Measurements from ENCODE around the gene TMEM114.

The TMEM114 gene

GRCh38 chr16:8548166-8548565 lies 42.1 kb downstream of the TMEM114 start:
- H2AK5ac ChIP-seq (ENCODE audit: low read length): no peak overlapping the region
- no peak overlapping the region for H3K9ac ChIP-seq (ENCODE audit: low read length)
- no CpG with 5 or more reads among the region's 3 CpGs for WGBS (ENCODE audit: extremely low coverage, insufficient coverage, low lambda C conversion rate)
- no peak overlapping the region for H4K8ac ChIP-seq (ENCODE audit: low read depth, low read length)
- no peak overlapping the region for H3K27ac ChIP-seq (ENCODE audit: low read depth, low read length)
- no peaks in the 10 kb centered on the region for H3K27me3 ChIP-seq (ENCODE audit: insufficient read depth, low read length, poor library complexity)
- no peak overlapping the region for H2BK120ac ChIP-seq (ENCODE audit: low read depth, low read length)
- no peaks in the 10 kb centered on the region for H3K4me1 ChIP-seq (ENCODE audit: control insufficient read depth, low read depth, low read length)
- H3K4ac ChIP-seq (ENCODE audit: low read depth, low read length): no peak overlapping the region
- H3K23ac ChIP-seq (ENCODE audit: low read length): no peak overlapping the region
- no peaks in the 10 kb centered on the region for H3K79me1 ChIP-seq (ENCODE audit: low read length)
- H3K4me2 ChIP-seq (ENCODE audit: low read length): no peak overlapping the region
- H4K5ac ChIP-seq (ENCODE audit: low read length): no peak overlapping the region
- no peak overlapping the region for H3K4me3 ChIP-seq (ENCODE audit: low read length)
- H2BK5ac ChIP-seq (ENCODE audit: low read length): no peak overlapping the region
- no peak overlapping the region for H3K18ac ChIP-seq (ENCODE audit: low read length)
- H2BK15ac ChIP-seq (replicated peaks; ENCODE audit: low read depth): no peak overlapping the region
- H3K56ac ChIP-seq (ENCODE audit: low read length): no peak overlapping the region
- H3K36me3 ChIP-seq (ENCODE audit: control insufficient read depth, insufficient read depth, low read length): no peaks in the 10 kb centered on the region
- DNase-seq: no peak
- H3K79me2 ChIP-seq (ENCODE audit: control insufficient read depth, insufficient read depth, low read length): no peaks in the 10 kb centered on the region

- H2BK15ac ChIP-seq (replicated peaks; ENCODE audit: low read depth): no peak overlapping the region
- H3K79me1 ChIP-seq (ENCODE audit: low read length): no peaks in the 10 kb centered on the region
- H2BK5ac ChIP-seq (ENCODE audit: low read length): no peak overlapping the region
- no peak overlapping the region for H2AK5ac ChIP-seq (ENCODE audit: low read length)
- no peak overlapping the region for H3K4me2 ChIP-seq (ENCODE audit: low read length)
- DNase-seq: no peak
- no peaks in the 10 kb centered on the region for H3K27me3 ChIP-seq (ENCODE audit: insufficient read depth, low read length, poor library complexity)
- H4K8ac ChIP-seq (ENCODE audit: low read depth, low read length): no peak overlapping the region
- H3K27ac ChIP-seq (ENCODE audit: low read depth, low read length): no peak overlapping the region
- H3K18ac ChIP-seq (ENCODE audit: low read length): no peak overlapping the region
- no peak overlapping the region for H2BK120ac ChIP-seq (ENCODE audit: low read depth, low read length)
- no peak overlapping the region for H3K4me3 ChIP-seq (ENCODE audit: low read length)
- no peak overlapping the region for H3K23ac ChIP-seq (ENCODE audit: low read length)
- H3K79me2 ChIP-seq (ENCODE audit: control insufficient read depth, insufficient read depth, low read length): no peaks in the 10 kb centered on the region
- H3K4me1 ChIP-seq (ENCODE audit: control insufficient read depth, low read depth, low read length): no peaks in the 10 kb centered on the region
- no peak overlapping the region for H3K9ac ChIP-seq (ENCODE audit: low read length)
- H3K4ac ChIP-seq (ENCODE audit: low read depth, low read length): no peak overlapping the region
- WGBS (ENCODE audit: extremely low coverage, insufficient coverage, low lambda C conversion rate): no CpG with 5 or more reads among the region's 8 CpGs
- no peak overlapping the region for H4K5ac ChIP-seq (ENCODE audit: low read length)
- no peak overlapping the region for H3K56ac ChIP-seq (ENCODE audit: low read length)
- H3K36me3 ChIP-seq (ENCODE audit: control insufficient read depth, insufficient read depth, low read length): no peaks in the 10 kb centered on the region
Measured at GRCh38 chr16:8547762-8548161, 42.5 kb downstream of the TMEM114 start.

GRCh38 chr16:8544406-8544805 lies 45.9 kb downstream of the TMEM114 start:
- H3K56ac ChIP-seq (ENCODE audit: low read length): no peak overlapping the region
- no peak overlapping the region for H3K27ac ChIP-seq (ENCODE audit: low read depth, low read length)
- no peak overlapping the region for H3K18ac ChIP-seq (ENCODE audit: low read length)
- H2BK120ac ChIP-seq (ENCODE audit: low read depth, low read length): no peak overlapping the region
- H3K23ac ChIP-seq (ENCODE audit: low read length): no peak overlapping the region
- no peaks in the 10 kb centered on the region for H3K4me1 ChIP-seq (ENCODE audit: control insufficient read depth, low read depth, low read length)
- DNase-seq: no peak
- no peak overlapping the region for H4K5ac ChIP-seq (ENCODE audit: low read length)
- no peaks in the 10 kb centered on the region for H3K79me2 ChIP-seq (ENCODE audit: control insufficient read depth, insufficient read depth, low read length)
- no peaks in the 10 kb centered on the region for H3K36me3 ChIP-seq (ENCODE audit: control insufficient read depth, insufficient read depth, low read length)
- H2BK15ac ChIP-seq (replicated peaks; ENCODE audit: low read depth): no peak overlapping the region
- no peaks in the 10 kb centered on the region for H3K27me3 ChIP-seq (ENCODE audit: insufficient read depth, low read length, poor library complexity)
- no peak overlapping the region for H2AK5ac ChIP-seq (ENCODE audit: low read length)
- no peak overlapping the region for H3K4ac ChIP-seq (ENCODE audit: low read depth, low read length)
- H3K9ac ChIP-seq (ENCODE audit: low read length): no peak overlapping the region
- no CpG with 5 or more reads among the region's 5 CpGs for WGBS (ENCODE audit: extremely low coverage, insufficient coverage, low lambda C conversion rate)
- no peak overlapping the region for H2BK5ac ChIP-seq (ENCODE audit: low read length)
- H4K8ac ChIP-seq (ENCODE audit: low read depth, low read length): no peak overlapping the region
- no peaks in the 10 kb centered on the region for H3K79me1 ChIP-seq (ENCODE audit: low read length)
- no peak overlapping the region for H3K4me2 ChIP-seq (ENCODE audit: low read length)
- no peak overlapping the region for H3K4me3 ChIP-seq (ENCODE audit: low read length)

DNA sequence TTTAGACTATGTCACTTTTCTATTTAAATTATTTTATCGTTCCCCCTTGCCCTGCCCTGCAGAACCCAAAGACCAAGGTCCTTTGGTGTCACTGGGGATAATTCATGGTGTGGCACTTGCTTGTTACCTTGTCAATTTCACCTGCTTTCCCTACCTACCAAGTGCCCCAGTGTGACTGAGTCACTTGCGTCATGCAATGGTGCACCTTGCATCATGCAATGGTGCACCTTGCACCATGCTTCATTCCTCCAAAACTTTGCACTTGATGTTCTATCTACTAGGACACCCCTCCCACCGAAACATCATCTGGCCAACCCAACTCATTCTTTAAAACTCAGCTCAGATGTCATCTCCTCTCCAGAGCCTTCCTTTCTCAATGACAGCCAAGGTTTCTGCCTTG lies 47.1 kb downstream of the TMEM114 start:
- no peak overlapping the region for H3K9ac ChIP-seq (ENCODE audit: low read length)
- H3K4me1 ChIP-seq (ENCODE audit: control insufficient read depth, low read depth, low read length): no peaks in the 10 kb centered on the region
- H3K23ac ChIP-seq (ENCODE audit: low read length): no peak overlapping the region
- H4K8ac ChIP-seq (ENCODE audit: low read depth, low read length): no peak overlapping the region
- DNase-seq: no peak
- no peak overlapping the region for H3K56ac ChIP-seq (ENCODE audit: low read length)
- H3K27ac ChIP-seq (ENCODE audit: low read depth, low read length): no peak overlapping the region
- H3K4me2 ChIP-seq (ENCODE audit: low read length): no peak overlapping the region
- no peak overlapping the region for H2BK120ac ChIP-seq (ENCODE audit: low read depth, low read length)
- no peaks in the 10 kb centered on the region for H3K79me2 ChIP-seq (ENCODE audit: control insufficient read depth, insufficient read depth, low read length)
- no peak overlapping the region for H3K4me3 ChIP-seq (ENCODE audit: low read length)
- no peak overlapping the region for H2BK5ac ChIP-seq (ENCODE audit: low read length)
- H3K36me3 ChIP-seq (ENCODE audit: control insufficient read depth, insufficient read depth, low read length): no peaks in the 10 kb centered on the region
- H3K4ac ChIP-seq (ENCODE audit: low read depth, low read length): no peak overlapping the region
- H3K27me3 ChIP-seq (ENCODE audit: insufficient read depth, low read length, poor library complexity): no peaks in the 10 kb centered on the region
- H2AK5ac ChIP-seq (ENCODE audit: low read length): no peak overlapping the region
- H3K18ac ChIP-seq (ENCODE audit: low read length): no peak overlapping the region
- no peak overlapping the region for H2BK15ac ChIP-seq (replicated peaks; ENCODE audit: low read depth)
- no peaks in the 10 kb centered on the region for H3K79me1 ChIP-seq (ENCODE audit: low read length)
- H4K5ac ChIP-seq (ENCODE audit: low read length): no peak overlapping the region
- no CpG with 5 or more reads among the region's 3 CpGs for WGBS (ENCODE audit: extremely low coverage, insufficient coverage, low lambda C conversion rate)

DNA sequence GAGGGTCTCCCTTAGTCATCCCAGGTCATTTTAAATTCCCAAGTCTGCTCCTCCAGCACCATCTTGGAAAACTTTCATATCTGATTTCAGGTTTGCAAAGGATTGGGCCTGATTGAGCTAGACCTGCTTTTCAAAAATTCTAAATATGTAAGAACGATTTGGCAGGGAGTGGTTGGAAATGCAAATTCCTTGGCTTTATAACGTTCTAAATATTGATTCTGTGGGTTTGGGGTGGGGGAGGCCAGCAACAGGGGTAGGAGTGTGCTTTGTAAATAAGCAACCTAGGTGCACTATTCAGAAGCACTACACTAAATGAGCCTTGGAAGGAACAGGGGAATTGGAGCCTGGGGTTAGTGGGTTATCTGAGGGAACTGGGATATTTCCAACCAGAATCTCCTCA lies 47.9 kb downstream of the TMEM114 start:
- Histone ChIP-seq H2BK15ac (replicated peaks; ENCODE audit: low read depth) (no peak overlapping the region), H3K56ac (ENCODE audit: low read length) (no peak overlapping the region), H3K79me2 (ENCODE audit: control insufficient read depth, insufficient read depth, low read length) (no peaks in the 10 kb centered on the region), H3K18ac (ENCODE audit: low read length) (no peak overlapping the region), H2BK5ac (ENCODE audit: low read length) (no peak overlapping the region), H3K27me3 (ENCODE audit: insufficient read depth, low read length, poor library complexity) (no peaks in the 10 kb centered on the region), H3K36me3 (ENCODE audit: control insufficient read depth, insufficient read depth, low read length) (no peaks in the 10 kb centered on the region), H3K79me1 (ENCODE audit: low read length) (no peaks in the 10 kb centered on the region), H3K4me2 (ENCODE audit: low read length) (no peak overlapping the region), H3K27ac (ENCODE audit: low read depth, low read length) (no peak overlapping the region), H4K8ac (ENCODE audit: low read depth, low read length) (no peak overlapping the region), H3K9ac (ENCODE audit: low read length) (no peak overlapping the region), H2AK5ac (ENCODE audit: low read length) (no peak overlapping the region), H3K4ac (ENCODE audit: low read depth, low read length) (no peak overlapping the region), H3K4me3 (ENCODE audit: low read length) (no peak overlapping the region), H3K4me1 (ENCODE audit: control insufficient read depth, low read depth, low read length) (no peaks in the 10 kb centered on the region), H4K5ac (ENCODE audit: low read length) (no peak overlapping the region), H2BK120ac (ENCODE audit: low read depth, low read length) (no peak overlapping the region), H3K23ac (ENCODE audit: low read length) (no peak overlapping the region)
- WGBS (ENCODE audit: extremely low coverage, insufficient coverage, low lambda C conversion rate): no CpG with 5 or more reads among the region's 2 CpGs
- DNase-seq: no peak

DNA sequence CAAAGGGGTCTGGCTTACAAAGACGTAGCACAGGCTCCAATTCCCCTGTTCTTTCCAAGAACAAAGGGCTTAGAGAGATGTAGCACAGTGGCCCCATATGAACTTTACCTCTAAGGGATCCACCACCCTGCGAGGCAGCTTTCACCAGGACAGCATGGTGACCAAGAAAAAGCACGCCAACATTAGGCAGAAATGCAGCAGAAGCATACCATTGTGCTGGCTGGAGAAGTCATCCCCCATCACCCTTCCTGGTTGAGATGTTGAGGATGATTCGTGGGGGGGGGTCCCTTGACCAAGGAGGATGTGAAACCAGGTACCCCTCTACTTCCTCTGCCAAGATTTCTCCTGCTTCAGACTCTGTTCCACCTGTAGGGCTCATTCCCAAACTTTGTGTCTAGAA lies 48.4 kb downstream of the TMEM114 start:
- no peaks in the 10 kb centered on the region for H3K27me3 ChIP-seq (ENCODE audit: insufficient read depth, low read length, poor library complexity)
- no peak for DNase-seq

More for the DNA sequence above, 48.4 kb downstream of the TMEM114 start:
- no peak overlapping the region for H2BK120ac ChIP-seq (ENCODE audit: low read depth, low read length)
- no peaks in the 10 kb centered on the region for H3K4me1 ChIP-seq (ENCODE audit: control insufficient read depth, low read depth, low read length)
- H2AK5ac ChIP-seq (ENCODE audit: low read length): no peak overlapping the region
- H3K56ac ChIP-seq (ENCODE audit: low read length): no peak overlapping the region
- H3K18ac ChIP-seq (ENCODE audit: low read length): no peak overlapping the region
- H3K79me2 ChIP-seq (ENCODE audit: control insufficient read depth, insufficient read depth, low read length): no peaks in the 10 kb centered on the region
- H3K36me3 ChIP-seq (ENCODE audit: control insufficient read depth, insufficient read depth, low read length): no peaks in the 10 kb centered on the region
- no peaks in the 10 kb centered on the region for H3K79me1 ChIP-seq (ENCODE audit: low read length)
- H3K27ac ChIP-seq (ENCODE audit: low read depth, low read length): no peak overlapping the region
- H3K4ac ChIP-seq (ENCODE audit: low read depth, low read length): no peak overlapping the region
- WGBS (ENCODE audit: extremely low coverage, insufficient coverage, low lambda C conversion rate): no CpG with 5 or more reads among the region's 4 CpGs
- H3K23ac ChIP-seq (ENCODE audit: low read length): no peak overlapping the region
- no peak overlapping the region for H4K5ac ChIP-seq (ENCODE audit: low read length)
- no peak overlapping the region for H3K4me2 ChIP-seq (ENCODE audit: low read length)
- H4K8ac ChIP-seq (ENCODE audit: low read depth, low read length): no peak overlapping the region
- H2BK15ac ChIP-seq (replicated peaks; ENCODE audit: low read depth): no peak overlapping the region
- H3K4me3 ChIP-seq (ENCODE audit: low read length): no peak overlapping the region
- H2BK5ac ChIP-seq (ENCODE audit: low read length): no peak overlapping the region
- H3K9ac ChIP-seq (ENCODE audit: low read length): no peak overlapping the region
